ENCODE data around the gene NHERF1. TPM values are rescaled to one million over a fixed set of nuclear protein-coding genes. Genes with fewer than 3 reads are reported as not detected.

The NHERF1 gene
- total and polyA plus RNA-seq, 2 of the 13 experiments (the other 11 are each of a cell fraction or from before 2014, with no cell fraction given), result 169 to 269 TPM

DNA sequence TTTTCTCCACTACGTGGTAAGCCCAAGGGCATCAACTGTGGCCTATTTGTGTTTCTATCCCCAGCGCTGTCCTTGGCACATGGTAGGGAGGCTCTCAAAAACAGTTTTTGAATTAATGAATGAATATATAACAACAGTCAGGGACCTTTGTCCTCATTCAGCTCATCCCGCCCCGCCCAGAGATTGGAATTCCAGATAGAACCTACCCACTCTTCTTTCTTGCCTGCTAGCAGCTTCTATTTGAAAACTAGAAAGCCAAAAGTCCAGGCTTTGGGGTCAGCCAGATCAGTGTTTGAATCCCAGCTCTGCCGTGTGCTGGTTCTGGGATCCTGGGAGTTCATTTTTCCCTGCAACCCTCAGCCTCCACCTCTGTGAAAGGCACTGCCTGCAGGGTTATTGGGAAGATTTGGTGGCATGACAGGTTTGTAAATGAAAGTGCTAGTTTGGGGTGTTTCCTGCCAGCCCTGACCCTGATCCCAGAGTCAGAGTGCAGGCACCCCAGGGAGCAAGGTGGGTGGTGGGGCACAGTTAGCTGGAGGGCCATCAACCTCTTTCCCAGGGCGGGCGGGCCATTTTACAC is 4.5 kb downstream of the NHERF1 start (continued):
- TF ChIP-seq PPARG (CRISPR knock-in tag; conservative IDR thresholded peaks at IDR 0.05), result peak; percentile 78
- peak; percentile 46; the same call in 1 of the 2 replicates for TF ChIP-seq NR2F6 (IDR thresholded peaks at IDR 0.05)
- TF ChIP-seq NR2F6 (CRISPR knock-in tag; IDR thresholded peaks at IDR 0.05), result no peak
- 0 out of 2 replicates have a peak, but pooled peaks have one; percentile 35 for TF ChIP-seq SSRP1 (CRISPR knock-in tag; IDR thresholded peaks at IDR 0.05)
- peak; percentile 52; the same call in 1 of the 2 replicates for TF ChIP-seq NCOR1 (IDR thresholded peaks at IDR 0.05; ENCODE audit: borderline replicate concordance, low read length)
- TF ChIP-seq, protein P1, sequence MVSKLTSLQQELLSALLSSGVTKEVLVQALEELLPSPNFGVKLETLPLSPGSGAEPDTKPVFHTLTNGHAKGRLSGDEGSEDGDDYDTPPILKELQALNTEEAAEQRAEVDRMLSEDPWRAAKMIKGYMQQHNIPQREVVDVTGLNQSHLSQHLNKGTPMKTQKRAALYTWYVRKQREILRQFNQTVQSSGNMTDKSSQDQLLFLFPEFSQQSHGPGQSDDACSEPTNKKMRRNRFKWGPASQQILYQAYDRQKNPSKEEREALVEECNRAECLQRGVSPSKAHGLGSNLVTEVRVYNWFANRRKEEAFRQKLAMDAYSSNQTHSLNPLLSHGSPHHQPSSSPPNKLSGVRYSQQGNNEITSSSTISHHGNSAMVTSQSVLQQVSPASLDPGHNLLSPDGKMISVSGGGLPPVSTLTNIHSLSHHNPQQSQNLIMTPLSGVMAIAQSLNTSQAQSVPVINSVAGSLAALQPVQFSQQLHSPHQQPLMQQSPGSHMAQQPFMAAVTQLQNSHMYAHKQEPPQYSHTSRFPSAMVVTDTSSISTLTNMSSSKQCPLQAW (CRISPR knock-in tag; IDR thresholded peaks at IDR 0.05), result peak; percentile 19; the same call in 1 of the 2 replicates
- TF ChIP-seq ZNF451 (CRISPR knock-in tag; IDR thresholded peaks at IDR 0.05), result no peak
- TF ChIP-seq HCFC1 (IDR thresholded peaks at IDR 0.05; ENCODE audit: low read depth, low read length), result no peak
- TF ChIP-seq NR2F1 (CRISPR knock-in tag; IDR thresholded peaks at IDR 0.05), result no peak
- no peak for TF ChIP-seq CAMTA2 (CRISPR knock-in tag; IDR thresholded peaks at IDR 0.05; ENCODE audit: borderline replicate concordance)
- TF ChIP-seq TMF1 (CRISPR knock-in tag; IDR thresholded peaks at IDR 0.05; ENCODE audit: low read depth), result 0 out of 2 replicates have a peak, but pooled peaks have one; percentile 26
- TF ChIP-seq KDM6A (CRISPR knock-in tag; IDR thresholded peaks at IDR 0.05; ENCODE audit: low read depth), result 0 out of 2 replicates have a peak, but pooled peaks have one; percentile 8
- peak; percentile 43 for TF ChIP-seq ASH2L (IDR thresholded peaks at IDR 0.05; ENCODE audit: insufficient read length, low read depth, low read length)
- TF ChIP-seq NCOA2 (CRISPR knock-in tag; IDR thresholded peaks at IDR 0.05), result peak; percentile 27; the same call in 1 of the 2 replicates
- no peak for TF ChIP-seq ZSCAN12 (CRISPR knock-in tag; IDR thresholded peaks at IDR 0.05)
- no peak for TF ChIP-seq SOX6 (IDR thresholded peaks at IDR 0.05)
- TF ChIP-seq SOX6 (CRISPR knock-in tag; IDR thresholded peaks at IDR 0.05), result peak; percentile 63
- 0 out of 2 replicates have a peak, but pooled peaks have one; percentile 26 for TF ChIP-seq MTA1 (CRISPR knock-in tag; IDR thresholded peaks at IDR 0.05; ENCODE audit: borderline replicate concordance)
- no peak for TF ChIP-seq GFI1 (CRISPR knock-in tag; IDR thresholded peaks at IDR 0.05; ENCODE audit: borderline replicate concordance)
- TF ChIP-seq ZNF841 (CRISPR knock-in tag; IDR thresholded peaks at IDR 0.05; ENCODE audit: borderline replicate concordance), result no peak
- TF ChIP-seq RFX1 (IDR thresholded peaks at IDR 0.05), result no peak
- TF ChIP-seq KDM5A (IDR thresholded peaks at IDR 0.05; ENCODE audit: borderline replicate concordance, low read length), result 0 out of 2 replicates have a peak, but pooled peaks have one; percentile 18
- TF ChIP-seq HNF1A (IDR thresholded peaks at IDR 0.05; ENCODE audit: low read depth), result no peak
- TF ChIP-seq HNF1A (CRISPR knock-in tag; IDR thresholded peaks at IDR 0.05; ENCODE audit: borderline replicate concordance), result no peak
- no peak for TF ChIP-seq ZNF253 (CRISPR knock-in tag; IDR thresholded peaks at IDR 0.05; ENCODE audit: borderline replicate concordance)
